Type B pancreatic cell (in vitro differentiated cells): ENCODE measurements around the gene RPL12. TPM values are rescaled to one million over a fixed set of nuclear protein-coding genes. Genes with fewer than 3 reads are reported as not detected.

Source experiments
- DNase-seq: peaks from one replicate; pipeline ENCODE4 v3.0.0; 2021; ENCODE audit warnings: mixed read lengths; ENCODE audit not compliant: unreplicated experiment; ENCODE audit errors: extremely low spot score
- H3K27ac Mint-ChIP-seq: 2 replicates; pipeline ENCODE4 v1.8.0; 2021; ENCODE audit warnings: mild to moderate bottlenecking, mixed read lengths
- H3K27me3 Mint-ChIP-seq: 2 replicates; pipeline ENCODE4 v1.8.0; 2021; ENCODE audit warnings: mixed read lengths
- H3K36me3 Mint-ChIP-seq: 2 replicates; pipeline ENCODE4 v1.8.0; 2021; ENCODE audit warnings: mixed read lengths
- H3K4me1 Mint-ChIP-seq: one replicate; pipeline ENCODE4 v1.8.0; 2021; ENCODE audit warnings: mixed read lengths; ENCODE audit not compliant: unreplicated experiment
- H3K4me3 Mint-ChIP-seq: 2 replicates; pipeline ENCODE4 v1.8.0; 2021; ENCODE audit warnings: mild to moderate bottlenecking, mixed read lengths
- H3K9me3 Mint-ChIP-seq: 2 replicates; pipeline ENCODE4 v1.8.0; 2021; ENCODE audit warnings: mixed read lengths
- CTCF ChIP-seq: fragments of 200-600 bp; sonication (generic); conservative IDR thresholded peaks from 2 replicates; pipeline ENCODE4 v1.5.0; 2021; ENCODE audit warnings: antibody characterized with exemption, mild to moderate bottlenecking
- total RNA-seq: library from RNA; stranded (reverse); gene quantifications from 2 replicates; pipeline ENCODE4 v1.2.1, GENCODE V29; 2021; ENCODE audit warnings: low replicate concordance

The RPL12 gene
- total RNA-seq, 1 donor from 2014 or later, result 1,238 TPM

GRCh38 chr9:127455324-127455992 is 4.3 kb upstream of the RPL12 start:
- no peaks in the 10 kb centered on the region for H3K4me1 Mint-ChIP-seq
- no peaks in the 10 kb centered on the region for H3K9me3 Mint-ChIP-seq
- no peak overlapping the region for H3K27ac Mint-ChIP-seq
- peaks cover 15% of the 10 kb centered on the region for H3K36me3 Mint-ChIP-seq
- DNase-seq, result no peak
- H3K27me3 Mint-ChIP-seq, result peaks cover 3% of the 10 kb centered on the region
- peak; percentile 15 for TF ChIP-seq CTCF
- no peak overlapping the region for H3K4me3 Mint-ChIP-seq

GRCh38 chr9:127452691-127453090 is 1.5 kb upstream of the RPL12 start:
- Mint-ChIP-seq H3K36me3 (peaks cover 40% of the 10 kb centered on the region), H3K27ac (peak overlapping the region; percentile 98), H3K9me3 (no peaks in the 10 kb centered on the region), H3K4me1 (peaks cover 27% of the 10 kb centered on the region), H3K27me3 (peaks cover 3% of the 10 kb centered on the region), H3K4me3 (peak overlapping the region; percentile 96)
- no peak for DNase-seq
- TF ChIP-seq CTCF, result no peak

GRCh38 chr9:127451858-127452656 is 851 bp upstream of the RPL12 start:
- peak overlapping the region; percentile 96 for H3K4me3 Mint-ChIP-seq

GRCh38 chr9:127451608-127451857 is 327 bp upstream of the RPL12 start:
- H3K4me1 Mint-ChIP-seq, result peaks cover 30% of the 10 kb centered on the region
- no peak for DNase-seq
- H3K36me3 Mint-ChIP-seq, result peaks cover 45% of the 10 kb centered on the region
- peak overlapping the region; percentile 98 for H3K27ac Mint-ChIP-seq
- H3K9me3 Mint-ChIP-seq, result no peaks in the 10 kb centered on the region
- peaks cover 3% of the 10 kb centered on the region for H3K27me3 Mint-ChIP-seq
- TF ChIP-seq CTCF, result no peak
- peak overlapping the region; percentile 96 for H3K4me3 Mint-ChIP-seq

More at GRCh38 chr9:127451858-127452656, 851 bp upstream of the RPL12 start:
- TF ChIP-seq CTCF, result no peak
- Mint-ChIP-seq H3K27me3 (peaks cover 3% of the 10 kb centered on the region), H3K36me3 (peaks cover 41% of the 10 kb centered on the region), H3K4me1 (peaks cover 30% of the 10 kb centered on the region), H3K9me3 (no peaks in the 10 kb centered on the region), H3K27ac (peak overlapping the region; percentile 98)
- peak; percentile 71 for DNase-seq

GRCh38 chr9:127450243-127450760 is 904 bp downstream of the RPL12 start:
- Mint-ChIP-seq H3K4me1 (peaks cover 30% of the 10 kb centered on the region), H3K9me3 (no peaks in the 10 kb centered on the region), H3K36me3 (peaks cover 53% of the 10 kb centered on the region), H3K4me3 (peak overlapping the region; percentile 96), H3K27me3 (peaks cover 3% of the 10 kb centered on the region), H3K27ac (peak overlapping the region; percentile 98)
- no peak for TF ChIP-seq CTCF
- DNase-seq, result no peak
